Astrocyte of the cerebellum (primary cell): Measurements from ENCODE around the gene NEK10.

Experiments used
- DNase-seq: peaks from one replicate; pipeline ENCODE4 v3.0.0-alpha.2; 2011; ENCODE audit warnings: low read depth
- H3K4me3 ChIP-seq: 2 replicates; pipeline ENCODE4 v1.5.1; 2011; ENCODE audit warnings: mild to moderate bottlenecking, low read depth, low read length, moderate library complexity
- in situ Hi-C: cut with HindIII; loops from 2 replicates; pipeline ENCODE4 v1.10.0; 2017; ENCODE audit warnings: low sequenced_read_pairs
- TF ChIP-seq, protein P1 (sequence below): IDR thresholded peaks from 2 replicates; pipeline ENCODE4 v1.5.1; 2012; ENCODE audit warnings: low read length, low read depth, moderate library complexity, mild to moderate bottlenecking; ENCODE audit errors: missing control alignments

Gene NEK10

DNA sequence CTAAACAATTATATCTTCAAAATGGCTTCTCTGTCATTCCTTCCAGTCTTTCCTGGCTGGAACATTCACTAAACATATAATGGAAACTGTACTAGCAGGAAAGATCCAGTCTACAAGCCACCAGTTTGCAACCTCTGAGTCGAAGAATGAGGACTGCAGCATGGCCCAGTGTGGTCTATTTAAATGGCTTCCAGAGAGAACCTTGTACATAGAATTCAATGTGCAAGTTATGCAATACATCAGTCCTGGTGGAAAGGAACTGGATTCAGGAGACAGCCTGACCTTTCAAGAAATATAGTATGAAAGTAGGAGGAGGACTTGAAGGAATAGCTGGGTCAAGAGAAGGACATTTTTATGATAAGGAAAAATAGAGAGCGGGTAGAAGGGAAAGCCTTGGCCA lies 49.9 kb downstream of the NEK10 start:
- in situ Hi-C loops = loop anchor here (5.0 kb wide), 1 partner anchor 83 kb away; no protein-coding TSS in a partner anchor
- no peak overlapping the region for H3K4me3 ChIP-seq
- TF ChIP-seq, protein P1, sequence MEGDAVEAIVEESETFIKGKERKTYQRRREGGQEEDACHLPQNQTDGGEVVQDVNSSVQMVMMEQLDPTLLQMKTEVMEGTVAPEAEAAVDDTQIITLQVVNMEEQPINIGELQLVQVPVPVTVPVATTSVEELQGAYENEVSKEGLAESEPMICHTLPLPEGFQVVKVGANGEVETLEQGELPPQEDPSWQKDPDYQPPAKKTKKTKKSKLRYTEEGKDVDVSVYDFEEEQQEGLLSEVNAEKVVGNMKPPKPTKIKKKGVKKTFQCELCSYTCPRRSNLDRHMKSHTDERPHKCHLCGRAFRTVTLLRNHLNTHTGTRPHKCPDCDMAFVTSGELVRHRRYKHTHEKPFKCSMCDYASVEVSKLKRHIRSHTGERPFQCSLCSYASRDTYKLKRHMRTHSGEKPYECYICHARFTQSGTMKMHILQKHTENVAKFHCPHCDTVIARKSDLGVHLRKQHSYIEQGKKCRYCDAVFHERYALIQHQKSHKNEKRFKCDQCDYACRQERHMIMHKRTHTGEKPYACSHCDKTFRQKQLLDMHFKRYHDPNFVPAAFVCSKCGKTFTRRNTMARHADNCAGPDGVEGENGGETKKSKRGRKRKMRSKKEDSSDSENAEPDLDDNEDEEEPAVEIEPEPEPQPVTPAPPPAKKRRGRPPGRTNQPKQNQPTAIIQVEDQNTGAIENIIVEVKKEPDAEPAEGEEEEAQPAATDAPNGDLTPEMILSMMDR = no peak
- DNase-seq = no peak

DNA sequence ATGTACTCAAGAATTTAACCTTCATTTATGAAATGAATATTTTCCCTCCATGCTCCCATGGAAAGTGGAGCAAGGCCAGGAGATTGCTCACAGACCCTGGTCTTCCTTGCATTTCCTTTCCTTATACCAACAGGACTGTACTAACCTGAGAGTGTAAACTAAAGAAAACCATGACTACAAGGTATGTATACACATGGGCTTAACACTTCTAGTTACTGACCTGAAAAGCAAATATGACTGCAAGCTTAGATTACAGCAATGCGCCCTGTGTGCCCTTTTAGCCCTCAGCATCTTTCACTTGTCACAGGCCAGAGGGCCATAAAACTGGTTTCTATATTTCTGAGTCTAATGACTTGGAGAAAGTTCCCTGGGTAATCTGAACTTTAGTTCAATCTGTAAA lies 52.1 kb downstream of the NEK10 start:
- DNase-seq = no peak
- TF ChIP-seq, protein P1 = no peak
- in situ Hi-C loops = loop anchor here (5.0 kb wide), 1 partner anchor 85 kb away; no protein-coding TSS in a partner anchor
- H3K4me3 ChIP-seq = no peak overlapping the region

DNA sequence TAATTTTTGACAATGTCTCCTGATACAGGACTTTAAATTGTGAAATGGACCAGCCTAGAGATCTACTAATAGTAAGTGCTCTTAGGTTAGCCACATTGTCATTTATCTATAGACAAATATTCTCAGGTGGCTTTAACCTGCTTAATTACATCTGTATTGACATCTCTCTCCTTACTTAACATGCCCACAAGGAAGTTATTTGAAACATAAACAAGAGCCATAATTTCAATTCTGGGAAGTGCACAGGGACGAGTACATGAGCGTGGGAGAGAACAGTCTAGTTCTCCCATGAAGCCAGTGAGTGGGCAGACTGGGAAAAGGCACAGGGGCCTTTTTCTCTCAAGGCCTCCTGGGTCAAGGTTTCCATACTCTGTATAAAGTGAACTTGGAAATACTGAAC lies 54.2 kb downstream of the NEK10 start:
- TF ChIP-seq, protein P1 = no peak
- H3K4me3 ChIP-seq = no peak overlapping the region
- DNase-seq = no peak
- in situ Hi-C loops = loop anchor here (5.0 kb wide), 1 partner anchor 87 kb away; no protein-coding TSS in a partner anchor

DNA sequence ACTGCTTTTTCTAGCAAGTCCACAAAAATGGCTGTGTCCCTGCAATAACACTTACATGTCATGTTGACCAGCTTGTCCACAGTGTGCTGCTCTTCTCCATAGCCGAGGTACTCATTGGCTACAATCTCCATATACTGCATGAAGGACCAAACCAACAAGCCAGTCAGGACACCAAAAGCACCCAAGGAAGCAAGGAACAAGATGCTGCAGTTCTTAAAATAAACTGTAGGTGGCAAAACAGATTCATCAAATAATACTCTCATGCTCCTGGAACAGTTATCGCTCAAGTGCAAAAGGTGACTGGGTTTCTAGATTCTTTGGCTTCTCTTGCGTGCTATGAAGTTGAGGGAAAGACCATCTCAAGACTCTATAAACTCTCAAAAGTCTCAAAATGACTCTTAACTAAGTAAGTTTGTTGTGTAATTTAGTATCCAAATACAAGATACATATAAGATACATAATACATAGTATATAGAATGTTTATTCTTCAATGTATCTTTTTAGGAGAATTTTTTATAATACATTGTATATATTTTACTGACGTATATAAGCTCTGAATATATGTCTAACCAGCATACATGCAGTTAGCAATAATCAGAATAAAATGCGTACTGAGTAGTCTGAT lies 57.0 kb downstream of the NEK10 start:
- in situ Hi-C loops = no loop called here
- TF ChIP-seq, protein P1 = peak; percentile 68
- peak; percentile 65 for DNase-seq
- H3K4me3 ChIP-seq = no peak overlapping the region

DNA sequence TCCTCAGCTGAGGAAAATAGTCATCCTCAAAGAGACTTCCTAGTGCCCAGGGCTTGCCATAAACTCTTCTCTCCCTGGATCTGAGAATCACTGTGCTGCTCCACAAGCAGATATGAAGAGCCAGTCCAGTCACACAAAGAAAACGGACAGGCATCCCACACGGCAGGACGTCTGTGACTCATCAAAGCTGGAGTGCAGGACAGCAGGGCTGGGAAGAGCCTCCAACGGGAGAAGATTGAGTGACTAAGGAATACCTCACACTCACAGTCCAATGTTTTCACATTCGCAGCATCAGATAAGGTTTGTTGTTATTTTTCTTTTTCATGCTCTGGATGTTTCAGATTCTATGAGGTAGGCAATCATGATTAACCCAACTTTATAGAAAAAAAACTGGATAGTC lies 57.8 kb downstream of the NEK10 start:
- peak; percentile 80 for DNase-seq
- TF ChIP-seq, protein P1 = no peak
- in situ Hi-C loops = no loop called here
- H3K4me3 ChIP-seq = no peak overlapping the region

DNA sequence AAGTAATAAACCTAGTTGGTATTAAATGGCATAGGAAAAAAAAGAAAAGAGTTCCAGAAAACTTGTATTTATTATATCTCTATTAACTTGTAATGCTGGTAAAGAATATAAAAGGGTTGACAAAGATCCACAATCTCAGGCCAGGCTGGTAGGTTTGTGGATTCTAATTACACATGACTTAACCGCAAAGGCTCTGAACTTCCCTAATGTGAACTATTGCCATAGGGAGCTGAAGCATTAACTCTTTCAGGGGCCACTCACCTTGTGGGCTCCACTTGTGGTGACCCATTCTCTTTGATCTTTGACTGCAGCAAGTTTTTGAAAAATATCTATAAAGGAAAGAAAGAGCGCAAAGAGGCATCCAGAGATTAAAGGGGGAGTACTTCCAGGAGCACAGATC lies 58.5 kb downstream of the NEK10 start:
- H3K4me3 ChIP-seq = no peak overlapping the region
- TF ChIP-seq, protein P1 = no peak
- no peak for DNase-seq
- in situ Hi-C loops = no loop called here

DNA sequence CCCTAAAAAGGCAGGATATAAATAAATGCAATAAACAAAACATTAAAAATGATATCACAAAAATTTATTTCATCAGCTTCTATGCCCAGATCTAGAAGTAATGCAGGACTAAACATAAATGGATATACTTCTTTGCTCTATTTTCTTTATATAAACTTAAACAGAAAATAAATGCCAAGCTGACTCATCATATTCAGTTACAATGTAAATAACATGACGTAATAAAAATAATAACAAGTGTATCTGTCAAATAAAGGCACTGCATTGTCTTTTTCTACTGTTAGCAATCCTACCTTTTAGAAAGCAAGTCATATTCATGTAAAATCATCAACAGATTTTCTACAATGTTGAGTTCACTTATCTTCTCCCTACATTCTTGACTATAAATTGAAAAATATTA lies 61.6 kb downstream of the NEK10 start:
- no peak for DNase-seq

More for the DNA sequence above, 61.6 kb downstream of the NEK10 start:
- TF ChIP-seq, protein P1 = no peak
- in situ Hi-C loops = no loop called here
- H3K4me3 ChIP-seq = no peak overlapping the region
